Body of pancreas (tissue), 4 donors: ENCODE measurements around the gene AIFM2.

ENCODE experiments used
- POLR2A ChIP-seq, 3 donors: fragments of 450-650 bp; IDR thresholded peaks; one replicate each; pipeline ENCODE4 v1.6.1; 2016; ENCODE audit warnings: antibody characterized with exemption in 3 of 3, mild to moderate bottlenecking in 2 of 3
- TF ChIP-seq, protein P1 (sequence below), 7 experiments: fragments of 450-650 bp in 4 of 7; fragments of 200-600 bp in 3 of 7; sonication (generic) in 3 of 7; IDR thresholded peaks; one replicate each; pipeline ENCODE4 v1.5.1; 2016 to 2019; ENCODE audit warnings: antibody characterized with exemption in 7 of 7

DNA sequence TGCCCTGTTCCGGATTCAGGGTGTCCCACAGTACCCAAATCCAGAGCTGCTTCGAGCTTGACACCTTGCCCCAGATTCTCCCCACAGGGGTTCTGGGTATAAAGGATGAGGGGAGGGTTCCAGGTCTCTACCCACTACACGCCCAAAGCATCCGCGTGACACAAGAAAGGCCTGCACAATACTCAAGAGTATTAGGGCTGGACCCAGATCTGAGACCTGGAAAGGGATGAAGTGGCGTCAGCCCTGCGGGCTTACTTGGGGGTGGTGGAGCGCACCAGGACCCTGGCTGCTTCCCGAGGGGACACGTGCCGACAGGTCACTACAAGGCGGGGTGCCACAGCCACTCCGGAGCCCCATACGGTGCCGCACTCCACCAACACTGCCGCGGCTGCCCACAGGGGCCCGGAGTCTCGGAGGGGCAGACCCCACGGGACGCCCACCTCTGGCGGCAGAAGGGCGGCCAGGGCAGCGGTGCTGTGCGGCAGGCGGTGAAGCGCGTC is 12.6 kb upstream of the AIFM2 start:
- TF ChIP-seq, protein P1, sequence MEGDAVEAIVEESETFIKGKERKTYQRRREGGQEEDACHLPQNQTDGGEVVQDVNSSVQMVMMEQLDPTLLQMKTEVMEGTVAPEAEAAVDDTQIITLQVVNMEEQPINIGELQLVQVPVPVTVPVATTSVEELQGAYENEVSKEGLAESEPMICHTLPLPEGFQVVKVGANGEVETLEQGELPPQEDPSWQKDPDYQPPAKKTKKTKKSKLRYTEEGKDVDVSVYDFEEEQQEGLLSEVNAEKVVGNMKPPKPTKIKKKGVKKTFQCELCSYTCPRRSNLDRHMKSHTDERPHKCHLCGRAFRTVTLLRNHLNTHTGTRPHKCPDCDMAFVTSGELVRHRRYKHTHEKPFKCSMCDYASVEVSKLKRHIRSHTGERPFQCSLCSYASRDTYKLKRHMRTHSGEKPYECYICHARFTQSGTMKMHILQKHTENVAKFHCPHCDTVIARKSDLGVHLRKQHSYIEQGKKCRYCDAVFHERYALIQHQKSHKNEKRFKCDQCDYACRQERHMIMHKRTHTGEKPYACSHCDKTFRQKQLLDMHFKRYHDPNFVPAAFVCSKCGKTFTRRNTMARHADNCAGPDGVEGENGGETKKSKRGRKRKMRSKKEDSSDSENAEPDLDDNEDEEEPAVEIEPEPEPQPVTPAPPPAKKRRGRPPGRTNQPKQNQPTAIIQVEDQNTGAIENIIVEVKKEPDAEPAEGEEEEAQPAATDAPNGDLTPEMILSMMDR (IDR thresholded peaks at IDR 0.05) = no peak
- TF ChIP-seq POLR2A (IDR thresholded peaks at IDR 0.05) = no peak
